Mammary epithelial cell (primary cell): ENCODE data around the gene ACOX2.
"Not testable (repeated sequence)": the region's sequence is repeated elsewhere in the genome, so short reads cannot be mapped to it uniquely, and the experiment has no call there.

ENCODE experiments used
- CTCF ChIP-seq, 2 donors: IDR thresholded peaks in 1 of 2; conservative IDR thresholded peaks in 1 of 2; 2 replicates each; pipeline ENCODE4 v1.5.1; 2011 to 2012; ENCODE audit warnings: inconsistent platforms in 2 of 2, low read length in 2 of 2, mild to moderate bottlenecking in 2 of 2, control low read depth in 1 of 2, low read depth in 1 of 2; ENCODE audit not compliant: insufficient read depth in 1 of 2; ENCODE audit errors: extremely low read depth in 1 of 2
- EZH2 ChIP-seq: IDR thresholded peaks from 2 replicates; pipeline ENCODE4 v1.6.1; 2012; ENCODE audit warnings: low read length, inconsistent platforms, borderline replicate concordance

GRCh38 chr3:58527440-58527839 is 9.6 kb downstream of the ACOX2 start:
- not testable (repeated sequence) for TF ChIP-seq CTCF (conservative IDR thresholded peaks at IDR 0.05 in 1 of 2, IDR thresholded peaks at IDR 0.05 in 1 of 2; ENCODE audit: extremely low read depth in 1 of 2, insufficient read depth in 1 of 2, low read depth in 1 of 2, low read length in 2 of 2); EZH2
